ENCODE measurements around the gene MAPRE3. TPM values are rescaled to one million over a fixed set of nuclear protein-coding genes. Genes with fewer than 3 reads are reported as not detected.
A peak's percentile ranks its signal among the peaks of the same experiment; 100 is the strongest.

The MAPRE3 gene
- total RNA-seq, 2 experiments from 2014 or later, result 1.6 to 1.7 TPM

DNA sequence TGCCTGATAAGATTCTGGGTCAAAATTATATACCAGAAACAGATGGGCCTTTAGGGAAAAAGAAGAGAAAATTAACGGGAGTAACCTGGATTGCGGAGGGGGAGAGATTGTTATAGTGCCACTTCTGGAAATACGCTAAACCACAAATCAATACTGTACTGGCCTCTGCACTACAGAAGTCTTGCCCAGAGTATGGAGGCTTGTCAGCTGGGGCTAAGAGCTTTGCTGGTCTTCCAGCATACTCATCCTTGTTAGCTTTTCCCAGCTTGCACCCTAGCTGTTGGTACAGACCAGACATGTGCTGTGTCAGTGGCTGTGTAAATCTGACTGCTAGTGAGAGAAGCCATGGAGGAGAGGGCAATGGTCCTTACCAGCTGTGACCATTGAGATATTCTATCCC is 89.9 kb downstream of the MAPRE3 start:
- H3K27ac Mint-ChIP-seq, result no peak overlapping the region
- no peak for ATAC-seq

GRCh38 chr2:27065128-27065527 is 94.7 kb downstream of the MAPRE3 start:
- ChIA-PET POLR2A (interaction anchor here (0.7 to 2.1 kb wide), 3 partner anchors 9 to 12 kb away, joined by 3 to 7 read pairs (median 3); no protein-coding TSS in a partner anchor), CTCF (interaction anchor here (0.9 kb wide), 1 partner anchor 23 kb away, joined by 3 read pairs; no protein-coding TSS in a partner anchor)
- TF ChIP-seq CTCF (IDR thresholded peaks at IDR 0.05), result no peak
- Mint-ChIP-seq H3K4me1 (ENCODE audit: low read depth) (peaks cover 28% of the 10 kb centered on the region), H3K4me3 (no peak overlapping the region), H3K9me3 (no peaks in the 10 kb centered on the region), H3K36me3 (ENCODE audit: low read depth) (peaks cover 38% of the 10 kb centered on the region), H3K27ac (no peak overlapping the region), H3K27me3 (no peaks in the 10 kb centered on the region)
- intact Hi-C loops (cut with micrococcal nuclease), result no loop called here
- DNase-seq (no peak), ATAC-seq (no peak)

More for the DNA sequence above, 89.9 kb downstream of the MAPRE3 start:
- ChIA-PET POLR2A (interaction anchor here (0.5 to 5.0 kb wide), 6 partner anchors 8 to 85 kb away, joined by 3 to 27 read pairs (median 4); partner anchors contain the start of gene OST4), CTCF (no interaction called here)
- no peak overlapping the region for H3K4me3 Mint-ChIP-seq
- peaks cover 21% of the 10 kb centered on the region for H3K36me3 Mint-ChIP-seq (ENCODE audit: low read depth)
- intact Hi-C loops (cut with micrococcal nuclease), result no loop called here
- no peak for TF ChIP-seq CTCF (IDR thresholded peaks at IDR 0.05)
- no peaks in the 10 kb centered on the region for H3K9me3 Mint-ChIP-seq
- DNase-seq, result no peak
- no peaks in the 10 kb centered on the region for H3K27me3 Mint-ChIP-seq
- no peaks in the 10 kb centered on the region for H3K4me1 Mint-ChIP-seq (ENCODE audit: low read depth)

DNA sequence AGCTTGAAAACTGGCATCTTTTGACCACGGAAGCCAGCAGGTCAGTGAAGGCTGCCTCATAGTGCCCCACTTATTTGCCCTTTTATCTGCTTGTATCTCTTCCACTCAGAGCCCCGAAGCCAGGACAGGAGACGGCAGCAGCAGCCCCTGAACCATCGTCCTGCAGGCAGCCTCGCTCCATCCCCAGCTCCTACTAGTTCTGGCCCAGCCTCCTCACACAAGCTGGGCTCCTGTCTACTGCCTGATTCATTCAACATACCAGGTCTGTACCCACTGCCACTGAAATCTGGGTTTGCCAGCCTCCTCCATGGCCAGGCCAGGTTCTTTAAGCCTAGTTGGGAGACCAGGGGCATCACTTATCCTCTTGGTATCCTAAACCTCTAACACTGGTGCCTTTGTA is 96.9 kb downstream of the MAPRE3 start:
- intact Hi-C loops (cut with micrococcal nuclease), result no loop called here
- no peak for TF ChIP-seq CTCF (IDR thresholded peaks at IDR 0.05)
- no peak for ATAC-seq
- H3K4me1 Mint-ChIP-seq (ENCODE audit: low read depth), result peaks cover 39% of the 10 kb centered on the region
- POLR2A ChIA-PET, result interaction anchor here (0.6 to 3.1 kb wide), 7 partner anchors 8 to 110 kb away, joined by 3 to 12 read pairs (median 4); partner anchors contain the start of gene AGBL5
- no peak overlapping the region for H3K27ac Mint-ChIP-seq
- no peak for DNase-seq
- H3K27me3 Mint-ChIP-seq, result no peaks in the 10 kb centered on the region
- CTCF ChIA-PET, result interaction anchor here (0.9 to 1.7 kb wide), 3 partner anchors 13 to 212 kb away, joined by 3 to 9 read pairs (median 4); partner anchors contain the start of gene AGBL5
- H3K4me3 Mint-ChIP-seq, result no peak overlapping the region
- peaks cover 41% of the 10 kb centered on the region for H3K36me3 Mint-ChIP-seq (ENCODE audit: low read depth)
- no peaks in the 10 kb centered on the region for H3K9me3 Mint-ChIP-seq

DNA sequence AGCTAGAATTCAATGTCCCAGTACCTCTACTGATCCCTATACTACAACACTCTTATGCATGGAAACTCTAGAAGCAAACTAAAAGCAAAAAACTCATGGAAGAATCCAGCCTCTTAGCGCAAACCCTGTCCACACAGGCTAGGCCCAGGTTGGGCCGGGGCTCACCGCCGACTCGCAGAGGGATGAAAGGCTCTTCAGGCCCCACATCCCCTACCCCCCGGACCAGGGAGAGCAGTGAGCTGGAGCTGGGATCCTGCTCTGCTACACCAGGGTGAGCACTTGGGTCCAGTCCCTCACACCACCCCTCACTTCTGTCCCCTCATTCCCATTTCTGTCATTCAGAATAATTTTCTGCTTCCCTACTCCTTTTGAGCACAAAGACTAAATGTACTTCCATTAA is 99.0 kb downstream of the MAPRE3 start:
- H3K4me1 Mint-ChIP-seq (ENCODE audit: low read depth), result peaks cover 57% of the 10 kb centered on the region

More for the DNA sequence above, 99.0 kb downstream of the MAPRE3 start:
- CTCF ChIA-PET, result interaction anchor here (1.2 to 4.9 kb wide), 2 partner anchors 15 to 18 kb away, joined by 3 to 32 read pairs; partner anchors contain the start of gene AGBL5
- intact Hi-C loops (cut with micrococcal nuclease), result no loop called here
- no peak for TF ChIP-seq CTCF (IDR thresholded peaks at IDR 0.05)
- Mint-ChIP-seq H3K36me3 (ENCODE audit: low read depth) (peaks cover 35% of the 10 kb centered on the region), H3K4me3 (peak overlapping the region; percentile 98), H3K27ac (peak overlapping the region; percentile 81), H3K27me3 (no peaks in the 10 kb centered on the region), H3K9me3 (no peaks in the 10 kb centered on the region)
- POLR2A ChIA-PET, result interaction anchor here (1.4 to 3.1 kb wide), 5 partner anchors 11 to 16 kb away, joined by 4 to 12 read pairs (median 8); no protein-coding TSS in a partner anchor
- no peak for ATAC-seq
- no peak for DNase-seq

All from activated CD8-positive, alpha-beta T cell treated with anti-CD3 and anti-CD28 coated beads for 36 hours (primary cell).